K562 (cell line): ENCODE results near the gene DENND10. TPM values are rescaled to one million over a fixed set of nuclear protein-coding genes. Genes with fewer than 3 reads are reported as not detected.

Experiments
- BCL6 ChIP-seq: fragments of 250-450 bp; sonication (Bioruptor Pico); IDR thresholded peaks from 2 replicates; pipeline ENCODE4 v1.4.0; 2020
- CBFA2T2 ChIP-seq: fragments of 450-650 bp; conservative IDR thresholded peaks from 2 replicates; pipeline ENCODE4 v1.6.1; 2017; ENCODE audit warnings: mild to moderate bottlenecking
- CREM ChIP-seq: IDR thresholded peaks from 2 replicates; pipeline ENCODE4 v1.6.1; 2014; ENCODE audit warnings: antibody characterized with exemption, low read depth
- CTCF ChIP-seq, 3 experiments: IDR thresholded peaks in 2 of 3; conservative IDR thresholded peaks in 1 of 3; 2 replicates each; pipeline ENCODE4 v1.5.1; 2011 to 2012; ENCODE audit warnings: low read length in 3 of 3, mild to moderate bottlenecking in 3 of 3, control low read depth in 2 of 3, improper control_type of control experiment in 1 of 3, inconsistent platforms in 1 of 3, low read depth in 1 of 3, mixed read lengths in 1 of 3, moderate library complexity in 1 of 3; ENCODE audit not compliant: insufficient read depth in 2 of 3
- ELK3 ChIP-seq: fragments of 450-650 bp; formaldehyde crosslinking; IDR thresholded peaks from 2 replicates; pipeline ENCODE4 v1.4.0; 2020; ENCODE audit warnings: mild to moderate bottlenecking
- FUS ChIP-seq: fragments of 200-400 bp; formaldehyde crosslinking; optimal IDR thresholded peaks from 2 replicates; pipeline ENCODE3; 2017; ENCODE audit warnings: low read depth, low read length
- PML ChIP-seq: IDR thresholded peaks from 2 replicates; pipeline ENCODE4 v1.6.1; 2012; ENCODE audit warnings: low read length, inconsistent platforms
- SAFB ChIP-seq: fragments of 200-400 bp; formaldehyde crosslinking; IDR thresholded peaks from 2 replicates; pipeline ENCODE4 v1.6.1; 2017; ENCODE audit warnings: low read depth, low read length, borderline replicate concordance
- SMAD4 ChIP-seq: fragments of 250-450 bp; sonication (Bioruptor Pico); conservative IDR thresholded peaks from 2 replicates; pipeline ENCODE4 v1.8.0; 2021; ENCODE audit warnings: inconsistent platforms, mild to moderate bottlenecking, moderate library complexity
- SMARCE1 ChIP-seq: fragments of 450-650 bp; IDR thresholded peaks from 2 replicates; pipeline ENCODE4 v1.7.1; 2016; ENCODE audit warnings: mild to moderate bottlenecking
- polyA plus RNA-seq, 8 experiments: library from polyadenylated mRNA; depleted of rRNA in 4 of 8; stranded (reverse) in 5 of 8; unstranded in 3 of 8; fragments of >200 nt; fragmentation: Nextera tagmentation in 2 of 8; fragmentation: Illumina TruSeq in 1 of 8; extraction: Ambion mirVana in 2 of 8; extraction: Trizol in 1 of 8; gene quantifications; 2 replicates each; pipeline versions ENCODE4 v1.2.1 to v1.2.3, GENCODE V29; 2011 to 2014; ENCODE audit warnings: inconsistent platforms in 1 of 8, missing spikeins in 1 of 8
- total RNA-seq, 7 experiments: library from RNA; depleted of rRNA in 6 of 7; stranded (reverse); fragments of >200 nt in 6 of 7; fragmentation: Illumina TruSeq in 2 of 7; extraction: Trizol in 2 of 7; gene quantifications; 2 replicates each; pipeline versions ENCODE4 v1.2.1 to v1.2.3, GENCODE V29; 2011 to 2021; ENCODE audit warnings: low replicate concordance in 1 of 7
- TF ChIP-seq, protein P1 (sequence below): sonication (generic); formaldehyde crosslinking; IDR thresholded peaks from 2 replicates; pipeline ENCODE4 v1.8.0; 2023; ENCODE audit warnings: mild to moderate bottlenecking, missing genetic modification reagents

DENND10 gene
- total and polyA plus RNA-seq, 9 of the 15 experiments (the other 6 are each of a cell fraction or from before 2014, with no cell fraction given) = 9.4 to 20.0 (median 12.5) TPM

- TF ChIP-seq, protein P1, sequence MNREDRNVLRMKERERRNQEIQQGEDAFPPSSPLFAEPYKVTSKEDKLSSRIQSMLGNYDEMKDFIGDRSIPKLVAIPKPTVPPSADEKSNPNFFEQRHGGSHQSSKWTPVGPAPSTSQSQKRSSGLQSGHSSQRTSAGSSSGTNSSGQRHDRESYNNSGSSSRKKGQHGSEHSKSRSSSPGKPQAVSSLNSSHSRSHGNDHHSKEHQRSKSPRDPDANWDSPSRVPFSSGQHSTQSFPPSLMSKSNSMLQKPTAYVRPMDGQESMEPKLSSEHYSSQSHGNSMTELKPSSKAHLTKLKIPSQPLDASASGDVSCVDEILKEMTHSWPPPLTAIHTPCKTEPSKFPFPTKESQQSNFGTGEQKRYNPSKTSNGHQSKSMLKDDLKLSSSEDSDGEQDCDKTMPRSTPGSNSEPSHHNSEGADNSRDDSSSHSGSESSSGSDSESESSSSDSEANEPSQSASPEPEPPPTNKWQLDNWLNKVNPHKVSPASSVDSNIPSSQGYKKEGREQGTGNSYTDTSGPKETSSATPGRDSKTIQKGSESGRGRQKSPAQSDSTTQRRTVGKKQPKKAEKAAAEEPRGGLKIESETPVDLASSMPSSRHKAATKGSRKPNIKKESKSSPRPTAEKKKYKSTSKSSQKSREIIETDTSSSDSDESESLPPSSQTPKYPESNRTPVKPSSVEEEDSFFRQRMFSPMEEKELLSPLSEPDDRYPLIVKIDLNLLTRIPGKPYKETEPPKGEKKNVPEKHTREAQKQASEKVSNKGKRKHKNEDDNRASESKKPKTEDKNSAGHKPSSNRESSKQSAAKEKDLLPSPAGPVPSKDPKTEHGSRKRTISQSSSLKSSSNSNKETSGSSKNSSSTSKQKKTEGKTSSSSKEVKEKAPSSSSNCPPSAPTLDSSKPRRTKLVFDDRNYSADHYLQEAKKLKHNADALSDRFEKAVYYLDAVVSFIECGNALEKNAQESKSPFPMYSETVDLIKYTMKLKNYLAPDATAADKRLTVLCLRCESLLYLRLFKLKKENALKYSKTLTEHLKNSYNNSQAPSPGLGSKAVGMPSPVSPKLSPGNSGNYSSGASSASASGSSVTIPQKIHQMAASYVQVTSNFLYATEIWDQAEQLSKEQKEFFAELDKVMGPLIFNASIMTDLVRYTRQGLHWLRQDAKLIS (CRISPR knock-in tag) = no peak
- TF ChIP-seq FUS (no peak), PML (no peak), SMARCE1 (no peak), ELK3 (CRISPR knock-in tag) (no peak), CTCF (IDR thresholded peaks at IDR 0.05 in 2 of 3, conservative IDR thresholded peaks at IDR 0.05 in 1 of 3; ENCODE audit: insufficient read depth in 2 of 3, low read depth in 1 of 3, low read length in 3 of 3) (no peak), CREM (no peak), SAFB (no peak), SMAD4 (CRISPR knock-in tag) (no peak), BCL6 (CRISPR knock-in tag) (no peak), CBFA2T2 (no peak)
These were observed 62.7 kb downstream of the DENND10 start (continued) for GRCh38 chr10:119166564-119166963.
